Activated CD4-positive, alpha-beta T cell treated with anti-CD3 and anti-CD28 coated beads, Interleukin-2, amount 50 U/mL, for 4 hours (primary cell): ENCODE results near the gene PPDPF.
"Not testable (repeated sequence)": the region's sequence is repeated elsewhere in the genome, so short reads cannot be mapped to it uniquely, and the experiment has no call there.

ENCODE experiments used
- DNase-seq, 2 experiments: peaks; one replicate each; pipeline ENCODE4 v3.0.0-alpha.2; 2020

The PPDPF gene

GRCh38 chr20:63520504-63520933 is at the start of gene PPDPF:
TSS of gene PPDPF (plus strand) at chr20:63520765. CDS start at chr20:63521309, 544 bp downstream.
- DNase-seq, result peak; percentile 69 to 79

- no peak for DNase-seq
These were observed 49.4 kb upstream of the PPDPF start for GRCh38 chr20:63471002-63471716.

GRCh38 chr20:63471717-63471980 is 48.9 kb upstream of the PPDPF start:
- DNase-seq, result no peak

- no peak for DNase-seq
These were observed 48.4 kb upstream of the PPDPF start, which contains the start of gene KCNQ2 for GRCh38 chr20:63471981-63472831. TSS of gene KCNQ2 (minus strand) at chr20:63472655. CDS start at chr20:63472463, 192 bp downstream.

GRCh38 chr20:63472862-63473390 is 47.6 kb upstream of the PPDPF start:
- no peak for DNase-seq

- no peak for DNase-seq
These were observed 46.8 kb upstream of the PPDPF start for GRCh38 chr20:63473555-63474449.

GRCh38 chr20:63475209-63475608 is 45.4 kb upstream of the PPDPF start:
- DNase-seq, result no peak

- DNase-seq, result no peak
These were observed 43.4 kb upstream of the PPDPF start for GRCh38 chr20:63477061-63477616.

GRCh38 chr20:63477944-63478343 is 42.6 kb upstream of the PPDPF start:
- no peak for DNase-seq

GRCh38 chr20:63478346-63479302 is 41.9 kb upstream of the PPDPF start:
- DNase-seq, result no peak

- DNase-seq, result not testable (repeated sequence)
These were observed 40.7 kb upstream of the PPDPF start for GRCh38 chr20:63479695-63480419.

- DNase-seq, result no peak
These were observed 39.1 kb upstream of the PPDPF start for GRCh38 chr20:63481503-63481902.

- no peak for DNase-seq
These were observed 38.5 kb upstream of the PPDPF start for GRCh38 chr20:63482021-63482587.

GRCh38 chr20:63483834-63484233 is 36.7 kb upstream of the PPDPF start:
- no peak for DNase-seq

GRCh38 chr20:63484236-63484635 is 36.3 kb upstream of the PPDPF start:
- no peak for DNase-seq

GRCh38 chr20:63484651-63485403 is 35.7 kb upstream of the PPDPF start:
- no peak for DNase-seq

GRCh38 chr20:63486300-63486855 is 34.2 kb upstream of the PPDPF start:
- DNase-seq, result no peak

GRCh38 chr20:63487116-63487764 is 33.3 kb upstream of the PPDPF start:
- DNase-seq, result no peak
